Measurements from ENCODE around the gene APLP2.

DNA sequence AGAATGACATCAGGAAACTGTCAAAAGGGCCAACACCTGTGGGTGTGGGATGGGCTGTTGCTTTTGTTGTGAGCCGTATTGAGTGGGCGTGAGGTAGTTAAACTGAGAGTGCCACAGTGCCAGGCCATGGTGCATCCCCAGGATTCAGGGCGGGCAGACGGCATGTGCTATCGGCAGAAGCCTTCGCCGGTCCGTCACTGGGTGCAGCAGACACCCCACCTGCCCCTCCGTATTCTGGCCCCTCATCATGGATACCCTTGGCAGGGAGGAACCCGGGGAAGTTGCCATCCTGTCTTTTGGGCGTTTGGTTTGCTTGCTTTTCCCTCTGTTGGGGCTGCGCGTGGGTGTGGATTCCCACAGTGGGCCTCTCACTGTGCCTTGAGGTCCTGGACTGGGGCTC, 117.4 kb downstream of the APLP2 start:
- TF ChIP-seq, protein P1, sequence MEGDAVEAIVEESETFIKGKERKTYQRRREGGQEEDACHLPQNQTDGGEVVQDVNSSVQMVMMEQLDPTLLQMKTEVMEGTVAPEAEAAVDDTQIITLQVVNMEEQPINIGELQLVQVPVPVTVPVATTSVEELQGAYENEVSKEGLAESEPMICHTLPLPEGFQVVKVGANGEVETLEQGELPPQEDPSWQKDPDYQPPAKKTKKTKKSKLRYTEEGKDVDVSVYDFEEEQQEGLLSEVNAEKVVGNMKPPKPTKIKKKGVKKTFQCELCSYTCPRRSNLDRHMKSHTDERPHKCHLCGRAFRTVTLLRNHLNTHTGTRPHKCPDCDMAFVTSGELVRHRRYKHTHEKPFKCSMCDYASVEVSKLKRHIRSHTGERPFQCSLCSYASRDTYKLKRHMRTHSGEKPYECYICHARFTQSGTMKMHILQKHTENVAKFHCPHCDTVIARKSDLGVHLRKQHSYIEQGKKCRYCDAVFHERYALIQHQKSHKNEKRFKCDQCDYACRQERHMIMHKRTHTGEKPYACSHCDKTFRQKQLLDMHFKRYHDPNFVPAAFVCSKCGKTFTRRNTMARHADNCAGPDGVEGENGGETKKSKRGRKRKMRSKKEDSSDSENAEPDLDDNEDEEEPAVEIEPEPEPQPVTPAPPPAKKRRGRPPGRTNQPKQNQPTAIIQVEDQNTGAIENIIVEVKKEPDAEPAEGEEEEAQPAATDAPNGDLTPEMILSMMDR (IDR thresholded peaks at IDR 0.05; ENCODE audit: poor library complexity), result no peak
- TF ChIP-seq EZH2phosphoT487 (IDR thresholded peaks at IDR 0.05; ENCODE audit: low read depth, severe bottlenecking, unreplicated experiment), result no peak
- no peak for TF ChIP-seq EZH2 (IDR thresholded peaks at IDR 0.05; ENCODE audit: borderline replicate concordance)

Data from hepatocyte (in vitro differentiated cells).